ENCODE results near the gene DIPK1B. TPM values are rescaled to one million over a fixed set of nuclear protein-coding genes. Genes with fewer than 3 reads are reported as not detected.

Gene DIPK1B
- total RNA-seq, 1 experiment from 2014 or later = not detected

DNA sequence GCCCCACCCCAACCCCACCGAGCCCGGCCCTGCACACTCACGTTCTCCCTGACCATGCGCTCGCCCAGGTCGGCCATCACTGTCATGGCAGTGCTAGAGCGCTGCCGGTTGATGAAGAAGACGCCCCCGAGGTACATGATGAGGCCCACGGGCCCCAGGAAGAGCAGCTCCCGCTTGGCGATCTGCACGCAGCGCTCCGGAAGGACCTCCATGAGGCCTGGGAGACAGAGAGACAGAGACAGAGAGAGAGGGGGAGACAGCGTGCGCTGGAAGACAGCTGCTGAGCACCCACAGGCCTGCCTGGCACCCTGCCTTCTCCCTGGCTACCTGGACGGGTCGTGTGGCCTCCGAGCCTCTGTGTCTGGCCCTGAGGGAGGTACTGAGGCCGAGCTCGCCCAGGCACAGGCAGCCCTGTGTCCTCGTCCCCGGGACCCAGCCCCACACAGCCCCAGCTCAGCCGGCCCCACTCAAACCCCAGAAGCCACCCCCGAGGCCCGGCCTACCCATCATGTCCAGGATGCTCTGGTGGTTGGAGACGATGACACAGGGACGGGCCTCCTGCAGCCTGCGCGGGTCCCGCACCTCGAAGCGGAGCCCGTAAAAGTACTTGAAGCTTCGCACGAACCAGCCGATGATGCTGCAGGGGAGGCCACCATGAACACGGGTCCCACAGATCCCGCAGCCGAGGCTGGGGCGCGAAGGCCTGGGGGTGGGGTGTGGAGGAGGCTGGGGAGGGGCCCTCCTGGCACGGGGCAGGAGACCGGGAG lies 35.3 kb upstream of the DIPK1B start:
- no TSS peak for BruUV-seq (replicated peaks)
- intact Hi-C loops (cut with micrococcal nuclease) = no loop called here
- H3K4me3 Mint-ChIP-seq (ENCODE audit: unreplicated experiment) = no peak overlapping the region
- H3K27ac Mint-ChIP-seq (ENCODE audit: low read depth, unreplicated experiment) = no peak overlapping the region
- H3K4me1 Mint-ChIP-seq (ENCODE audit: insufficient read depth, unreplicated experiment) = no peaks in the 10 kb centered on the region
- CTCF ChIA-PET = no interaction called here
- POLR2A ChIA-PET = no interaction called here
- H3K36me3 Mint-ChIP-seq (ENCODE audit: insufficient read depth, unreplicated experiment) = peaks cover 6% of the 10 kb centered on the region
- no peaks in the 10 kb centered on the region for H3K9me3 Mint-ChIP-seq (ENCODE audit: unreplicated experiment)
- TF ChIP-seq, protein P1, sequence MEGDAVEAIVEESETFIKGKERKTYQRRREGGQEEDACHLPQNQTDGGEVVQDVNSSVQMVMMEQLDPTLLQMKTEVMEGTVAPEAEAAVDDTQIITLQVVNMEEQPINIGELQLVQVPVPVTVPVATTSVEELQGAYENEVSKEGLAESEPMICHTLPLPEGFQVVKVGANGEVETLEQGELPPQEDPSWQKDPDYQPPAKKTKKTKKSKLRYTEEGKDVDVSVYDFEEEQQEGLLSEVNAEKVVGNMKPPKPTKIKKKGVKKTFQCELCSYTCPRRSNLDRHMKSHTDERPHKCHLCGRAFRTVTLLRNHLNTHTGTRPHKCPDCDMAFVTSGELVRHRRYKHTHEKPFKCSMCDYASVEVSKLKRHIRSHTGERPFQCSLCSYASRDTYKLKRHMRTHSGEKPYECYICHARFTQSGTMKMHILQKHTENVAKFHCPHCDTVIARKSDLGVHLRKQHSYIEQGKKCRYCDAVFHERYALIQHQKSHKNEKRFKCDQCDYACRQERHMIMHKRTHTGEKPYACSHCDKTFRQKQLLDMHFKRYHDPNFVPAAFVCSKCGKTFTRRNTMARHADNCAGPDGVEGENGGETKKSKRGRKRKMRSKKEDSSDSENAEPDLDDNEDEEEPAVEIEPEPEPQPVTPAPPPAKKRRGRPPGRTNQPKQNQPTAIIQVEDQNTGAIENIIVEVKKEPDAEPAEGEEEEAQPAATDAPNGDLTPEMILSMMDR (IDR thresholded peaks at IDR 0.05; ENCODE audit: unreplicated experiment) = no peak
- no peaks in the 10 kb centered on the region for H3K27me3 Mint-ChIP-seq (ENCODE audit: insufficient read depth, unreplicated experiment)
- no peak for DNase-seq (ENCODE audit: unreplicated experiment)

DNA sequence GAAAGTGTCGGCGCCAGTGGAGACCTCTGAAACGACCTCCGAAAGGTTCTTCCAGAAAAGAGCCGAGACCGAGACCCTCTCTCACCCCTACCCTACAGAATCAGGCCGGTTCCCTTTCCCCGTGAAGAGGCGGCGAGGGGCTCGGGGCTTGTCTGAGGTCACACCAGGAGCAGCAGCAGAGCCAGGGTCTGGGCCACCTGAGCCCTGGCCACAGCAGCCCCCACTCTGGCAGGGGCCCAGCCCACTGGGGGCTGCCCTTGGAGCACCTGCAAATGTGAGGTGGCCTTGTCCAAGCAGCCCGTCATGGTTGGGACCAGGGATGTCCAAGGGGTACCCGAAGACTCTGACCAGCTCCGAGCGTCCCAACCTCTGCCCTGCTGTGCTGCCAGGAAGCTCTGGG lies 34.3 kb upstream of the DIPK1B start:
- CTCF ChIA-PET = no interaction called here
- intact Hi-C loops (cut with micrococcal nuclease) = no loop called here
- H3K4me1 Mint-ChIP-seq (ENCODE audit: insufficient read depth, unreplicated experiment) = no peaks in the 10 kb centered on the region
- no peak overlapping the region for H3K4me3 Mint-ChIP-seq (ENCODE audit: unreplicated experiment)
- BruUV-seq (replicated peaks) = no TSS peak
- TF ChIP-seq, protein P1 (IDR thresholded peaks at IDR 0.05; ENCODE audit: unreplicated experiment) = no peak
- no peak overlapping the region for H3K27ac Mint-ChIP-seq (ENCODE audit: low read depth, unreplicated experiment)
- H3K9me3 Mint-ChIP-seq (ENCODE audit: unreplicated experiment) = no peaks in the 10 kb centered on the region
- POLR2A ChIA-PET = no interaction called here
- DNase-seq (ENCODE audit: unreplicated experiment) = no peak
- peaks cover 3% of the 10 kb centered on the region for H3K36me3 Mint-ChIP-seq (ENCODE audit: insufficient read depth, unreplicated experiment)
- H3K27me3 Mint-ChIP-seq (ENCODE audit: insufficient read depth, unreplicated experiment) = no peaks in the 10 kb centered on the region

DNA sequence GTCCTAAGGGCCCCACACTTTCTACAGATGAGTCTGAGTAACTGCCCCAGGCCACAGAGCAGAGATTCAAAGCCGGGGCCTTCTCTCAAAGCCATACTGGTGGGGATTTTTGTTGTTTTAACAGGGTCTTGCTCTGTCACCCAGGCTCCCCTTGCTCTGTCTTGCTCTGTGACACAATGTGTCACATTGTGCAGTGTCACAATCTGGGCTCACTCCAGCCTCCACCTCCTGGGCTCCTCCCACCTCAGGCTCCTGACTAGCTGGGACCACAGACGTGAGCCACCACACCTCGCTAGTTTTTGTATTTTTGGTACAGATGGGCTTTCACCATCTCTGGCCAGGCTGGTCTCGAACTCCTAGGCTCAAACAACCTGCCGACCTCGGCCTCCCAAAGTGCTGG lies 33.7 kb upstream of the DIPK1B start:
- TF ChIP-seq, protein P1 (IDR thresholded peaks at IDR 0.05; ENCODE audit: unreplicated experiment) = no peak

DNA sequence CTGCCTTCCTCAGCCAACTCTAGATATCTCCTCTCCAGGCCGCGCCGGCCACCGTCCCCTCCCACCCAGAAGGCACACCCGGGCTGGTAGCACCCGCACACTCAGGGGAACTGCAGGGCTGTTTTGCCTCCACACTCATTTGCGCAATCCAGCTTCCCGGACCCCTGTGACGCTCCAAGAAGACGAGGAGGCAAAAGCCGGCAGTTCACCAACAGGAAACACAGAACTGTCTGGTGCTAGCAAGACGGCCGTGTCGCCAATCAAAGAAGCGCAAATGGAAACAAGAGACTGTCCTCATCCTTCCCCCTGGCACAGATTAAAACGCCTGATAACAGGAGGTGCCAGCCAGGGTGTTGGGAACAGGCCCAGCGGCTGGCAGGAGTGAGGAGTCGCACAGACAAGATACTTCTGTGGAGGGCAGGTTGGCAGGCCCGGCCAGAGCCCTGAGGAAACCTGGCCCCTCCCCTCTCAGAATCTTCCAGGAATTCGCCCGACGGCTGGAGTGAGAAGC lies 32.9 kb upstream of the DIPK1B start:
- ChIA-PET CTCF (no interaction called here), POLR2A (no interaction called here)
- H3K27ac Mint-ChIP-seq (ENCODE audit: low read depth, unreplicated experiment) = no peak overlapping the region
- H3K27me3 Mint-ChIP-seq (ENCODE audit: insufficient read depth, unreplicated experiment) = no peaks in the 10 kb centered on the region
- no peak for DNase-seq (ENCODE audit: unreplicated experiment)
- no peaks in the 10 kb centered on the region for H3K9me3 Mint-ChIP-seq (ENCODE audit: unreplicated experiment)
- no peaks in the 10 kb centered on the region for H3K36me3 Mint-ChIP-seq (ENCODE audit: insufficient read depth, unreplicated experiment)
- no TSS peak for BruUV-seq (replicated peaks)
- TF ChIP-seq, protein P1 (IDR thresholded peaks at IDR 0.05; ENCODE audit: unreplicated experiment) = no peak
- H3K4me1 Mint-ChIP-seq (ENCODE audit: insufficient read depth, unreplicated experiment) = no peaks in the 10 kb centered on the region
- no peak overlapping the region for H3K4me3 Mint-ChIP-seq (ENCODE audit: unreplicated experiment)
- intact Hi-C loops (cut with micrococcal nuclease) = no loop called here

More for the DNA sequence above, 33.7 kb upstream of the DIPK1B start:
- no peaks in the 10 kb centered on the region for H3K9me3 Mint-ChIP-seq (ENCODE audit: unreplicated experiment)
- no peaks in the 10 kb centered on the region for H3K36me3 Mint-ChIP-seq (ENCODE audit: insufficient read depth, unreplicated experiment)
- DNase-seq (ENCODE audit: unreplicated experiment) = no peak
- intact Hi-C loops (cut with micrococcal nuclease) = no loop called here
- ChIA-PET POLR2A (no interaction called here), CTCF (no interaction called here)
- no peaks in the 10 kb centered on the region for H3K4me1 Mint-ChIP-seq (ENCODE audit: insufficient read depth, unreplicated experiment)
- H3K27ac Mint-ChIP-seq (ENCODE audit: low read depth, unreplicated experiment) = no peak overlapping the region
- no peaks in the 10 kb centered on the region for H3K27me3 Mint-ChIP-seq (ENCODE audit: insufficient read depth, unreplicated experiment)
- no TSS peak for BruUV-seq (replicated peaks)
- no peak overlapping the region for H3K4me3 Mint-ChIP-seq (ENCODE audit: unreplicated experiment)

All from MCF 10A (cell line).